Endothelial cell of hepatic sinusoid (primary cell): ENCODE data around the gene GDF10.

Source experiments
- in situ Hi-C: cut with HindIII; loops from 2 replicates; pipeline ENCODE4 v1.10.0; 2017; ENCODE audit warnings: low sequenced_read_pairs

Gene GDF10, protein sequence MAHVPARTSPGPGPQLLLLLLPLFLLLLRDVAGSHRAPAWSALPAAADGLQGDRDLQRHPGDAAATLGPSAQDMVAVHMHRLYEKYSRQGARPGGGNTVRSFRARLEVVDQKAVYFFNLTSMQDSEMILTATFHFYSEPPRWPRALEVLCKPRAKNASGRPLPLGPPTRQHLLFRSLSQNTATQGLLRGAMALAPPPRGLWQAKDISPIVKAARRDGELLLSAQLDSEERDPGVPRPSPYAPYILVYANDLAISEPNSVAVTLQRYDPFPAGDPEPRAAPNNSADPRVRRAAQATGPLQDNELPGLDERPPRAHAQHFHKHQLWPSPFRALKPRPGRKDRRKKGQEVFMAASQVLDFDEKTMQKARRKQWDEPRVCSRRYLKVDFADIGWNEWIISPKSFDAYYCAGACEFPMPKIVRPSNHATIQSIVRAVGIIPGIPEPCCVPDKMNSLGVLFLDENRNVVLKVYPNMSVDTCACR

DNA sequence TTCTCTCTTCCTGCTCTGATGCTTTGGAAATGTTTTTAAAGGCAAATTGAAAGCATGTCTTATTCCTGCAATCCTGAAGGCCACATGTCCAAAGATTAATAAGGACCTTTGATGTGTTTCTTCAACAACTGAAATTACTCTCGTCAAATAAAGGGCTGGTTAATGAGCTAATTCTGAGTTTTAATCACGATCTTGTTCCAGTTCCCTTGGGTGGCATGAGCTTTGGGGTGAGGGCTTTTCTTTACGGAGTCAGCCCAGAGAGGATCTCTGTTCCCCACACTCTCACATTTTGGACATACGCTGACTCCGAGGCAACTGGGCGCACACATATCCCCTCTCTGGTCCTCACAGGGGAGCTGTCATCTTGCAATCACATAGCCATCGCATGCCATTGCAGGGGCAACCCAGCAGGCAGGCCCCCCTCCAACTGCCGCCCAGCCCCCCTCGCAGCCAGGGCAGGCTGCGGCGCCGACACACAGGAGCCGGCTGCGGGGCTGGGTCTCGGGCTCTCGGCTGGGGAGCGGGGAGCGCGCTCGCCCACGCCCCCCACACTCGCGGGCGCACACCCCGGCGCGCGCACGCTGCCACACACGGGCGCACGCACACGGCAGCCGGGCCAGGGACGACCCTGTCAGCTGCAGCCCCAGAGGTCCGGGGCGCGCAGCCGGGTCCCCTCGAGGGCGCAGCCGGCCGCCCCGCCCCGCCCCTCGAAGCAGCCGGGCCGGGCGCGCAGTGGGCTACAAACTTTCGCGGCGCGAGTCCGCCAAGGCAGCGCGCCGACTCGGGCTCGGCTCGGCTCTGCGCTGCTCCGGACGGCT lies at the start of gene GDF10:
Gene GDF10 (plus strand): TSS at position 587 of the 818 bp plus-strand sequence. CDS start 455 bp downstream, outside the sequence.
- in situ Hi-C loops: no loop called here

DNA sequence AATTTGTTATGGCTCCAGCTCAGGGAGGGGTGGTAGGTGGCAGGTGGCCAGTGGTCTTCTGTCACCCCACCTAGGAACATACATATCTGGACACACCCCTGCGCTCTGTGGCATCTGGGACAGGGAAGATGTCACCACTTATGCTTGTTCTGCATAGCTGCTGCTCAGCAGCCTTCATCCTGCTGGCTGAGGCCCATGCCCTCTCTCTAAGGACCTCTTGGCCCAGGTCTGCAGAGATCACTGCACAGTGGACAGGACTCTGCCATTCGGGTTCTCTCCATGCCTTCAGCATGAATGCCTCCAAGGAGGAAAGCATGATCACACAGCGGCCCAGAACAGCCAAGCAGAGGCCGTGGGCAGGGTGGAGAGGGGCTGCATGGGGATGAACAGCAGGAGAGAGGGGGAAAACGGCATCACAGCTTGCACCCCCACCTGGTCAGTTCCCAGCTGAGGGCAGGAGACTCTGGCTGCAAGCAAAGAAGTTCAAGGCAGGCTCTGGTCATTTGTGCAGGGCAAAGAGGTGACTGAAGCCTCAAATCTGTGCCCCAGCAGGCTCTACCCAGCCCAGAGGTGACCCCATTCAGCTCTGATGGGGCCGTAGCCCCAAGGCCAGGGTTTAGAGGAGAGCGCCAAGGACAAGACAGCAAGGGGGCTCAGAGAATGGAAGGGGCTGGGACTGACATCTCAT lies 47.8 kb upstream of the GDF10 start:
- in situ Hi-C loops: no loop called here

DNA sequence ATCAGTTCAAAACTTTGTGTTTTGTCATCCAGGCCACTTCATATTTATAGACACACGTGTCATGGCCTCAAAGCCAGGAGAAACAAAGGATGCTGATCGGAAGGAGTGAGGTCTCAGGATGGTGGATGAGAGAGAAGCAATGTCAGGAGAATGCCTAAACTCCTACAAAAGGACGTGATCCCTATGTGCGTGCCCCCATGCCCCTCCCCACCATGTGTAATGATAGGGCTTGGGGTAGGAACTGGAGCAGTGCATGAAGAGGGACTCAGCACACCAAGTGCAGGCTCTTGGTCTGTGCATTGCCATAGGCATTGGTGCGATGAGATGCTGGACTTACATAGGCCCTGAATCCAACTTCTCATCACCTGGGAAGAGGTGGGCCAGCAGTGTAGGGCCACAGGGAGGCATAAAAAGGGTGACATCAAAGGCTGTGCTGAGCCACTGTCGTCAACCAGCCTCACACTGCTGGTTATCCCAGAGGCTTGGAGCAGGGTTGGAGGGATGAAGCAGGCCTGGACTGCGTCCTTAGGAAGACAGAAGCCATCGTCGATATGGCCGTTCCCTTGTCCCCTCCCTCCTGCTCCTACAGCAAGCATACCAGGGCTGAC lies 46.9 kb upstream of the GDF10 start:
- in situ Hi-C loops: no loop called here

DNA sequence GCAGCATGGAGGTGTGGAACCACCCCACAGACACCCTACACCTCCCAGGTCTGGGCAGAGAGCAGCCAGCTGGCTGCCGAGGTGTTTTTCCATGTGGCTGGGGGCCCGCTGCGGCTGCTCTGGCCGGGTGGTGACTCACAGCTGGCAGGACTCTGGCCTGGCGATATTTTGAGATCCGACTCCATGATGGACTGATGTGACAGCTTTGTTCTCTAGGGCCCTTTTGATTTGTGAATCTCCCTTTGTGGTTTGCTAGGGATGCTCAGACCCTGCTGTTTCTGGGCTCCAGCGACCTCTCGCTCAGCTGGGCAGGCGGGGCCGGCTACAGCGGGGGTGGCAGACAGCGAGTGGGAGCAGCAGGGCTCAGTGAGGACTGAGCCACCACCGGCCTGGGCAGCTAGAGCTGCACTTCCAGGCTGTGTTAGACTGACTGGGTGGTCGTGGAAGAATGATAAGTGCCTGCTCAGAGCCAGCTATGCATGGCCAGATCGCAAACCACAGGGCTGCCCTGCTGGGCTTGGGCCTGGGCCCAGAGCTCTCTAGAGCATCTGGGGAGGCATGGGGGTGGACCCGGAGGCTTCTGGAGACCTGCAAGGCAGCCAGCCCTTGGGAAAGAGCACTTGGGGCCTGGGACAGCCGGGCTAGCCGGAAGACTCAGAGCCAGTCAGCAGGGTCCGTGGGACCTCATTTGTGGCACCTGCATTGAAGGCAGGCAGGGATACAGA lies 46.2 kb upstream of the GDF10 start:
- in situ Hi-C loops: no loop called here

DNA sequence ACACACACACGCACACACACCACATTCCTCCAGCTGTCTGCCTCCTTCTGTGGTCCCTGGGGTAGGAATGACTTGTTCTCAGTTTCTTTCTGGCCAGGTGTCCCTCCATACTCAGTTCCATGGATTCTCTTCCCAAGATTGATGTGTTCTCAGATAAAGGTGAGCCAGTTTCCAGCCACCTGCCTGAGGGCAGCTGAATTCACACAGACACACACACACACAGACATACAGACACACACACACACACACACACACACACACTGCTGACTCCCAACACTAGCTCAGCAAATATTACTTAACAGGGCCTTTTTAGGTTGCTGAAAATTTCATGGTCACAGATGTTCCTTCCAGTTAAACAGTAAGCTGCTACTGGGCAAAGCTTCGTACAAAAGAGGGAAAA lies 45.4 kb upstream of the GDF10 start:
- in situ Hi-C loops: no loop called here

DNA sequence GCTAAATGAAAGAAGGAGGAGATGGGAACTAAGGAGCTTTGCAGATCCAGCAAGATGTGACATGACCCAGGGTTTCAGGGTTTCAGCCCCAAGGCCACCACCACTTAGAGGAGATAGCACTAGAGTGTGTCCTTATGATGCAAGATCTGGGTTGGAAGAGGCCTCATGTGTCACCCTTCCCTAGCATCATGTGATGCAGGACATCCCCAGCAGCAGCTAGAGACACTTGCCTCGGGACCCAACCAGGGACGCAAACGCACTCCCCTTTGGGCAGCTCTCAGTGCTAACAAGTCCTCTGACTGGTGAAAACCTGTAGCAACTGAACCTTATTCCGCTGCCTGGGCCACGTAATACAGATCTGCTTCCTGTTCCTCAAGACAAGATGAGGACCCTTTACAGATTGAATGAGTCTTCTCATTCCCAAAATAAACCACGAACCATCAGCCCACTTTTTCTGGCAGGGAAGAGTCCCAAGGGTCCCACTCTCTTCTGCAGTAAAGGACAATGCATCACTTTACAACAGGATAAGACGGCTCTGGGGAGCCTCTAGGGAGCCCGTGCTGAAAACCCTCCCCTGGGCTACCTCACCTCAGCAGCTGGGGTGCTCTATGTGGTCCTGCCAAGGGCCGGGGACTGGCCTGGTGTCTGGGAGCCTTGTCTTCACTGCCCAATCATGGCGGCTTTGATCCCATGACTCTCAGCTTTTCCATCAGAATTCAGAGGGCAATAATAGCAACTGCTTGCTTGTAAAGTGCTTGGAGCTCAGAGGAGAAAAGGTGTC lies 44.8 kb upstream of the GDF10 start:
- in situ Hi-C loops: no loop called here

GRCh38 chr10:47255866-47256265 lies 44.1 kb upstream of the GDF10 start:
- in situ Hi-C loops: no loop called here

DNA sequence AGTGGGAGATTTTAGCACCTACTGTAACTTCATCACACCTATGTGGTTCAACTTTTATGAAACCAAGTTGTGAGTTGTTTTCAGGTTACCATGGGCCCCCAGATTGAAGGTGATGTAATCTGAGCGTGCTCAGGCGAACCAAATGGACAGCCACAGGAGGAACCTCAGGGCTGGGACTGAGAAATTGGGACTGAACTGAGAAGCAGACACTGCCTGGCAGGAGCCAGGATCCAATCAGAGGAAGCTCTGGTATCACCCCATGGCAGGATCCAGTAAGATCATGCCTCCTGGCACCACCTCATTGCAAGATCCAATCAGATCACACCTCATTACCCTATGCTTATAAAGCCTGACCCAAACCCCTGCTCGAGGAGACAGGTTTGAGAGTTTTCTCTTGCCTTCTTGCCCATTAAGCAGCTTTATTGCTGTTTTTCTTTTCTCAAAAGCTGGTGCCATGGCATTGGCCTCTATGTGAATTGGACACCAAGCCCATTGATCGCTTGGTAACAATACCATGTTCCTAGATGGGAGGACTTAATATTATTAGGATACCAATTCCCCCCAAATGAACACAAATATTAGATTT lies 43.2 kb upstream of the GDF10 start:
- in situ Hi-C loops: no loop called here

GRCh38 chr10:47257396-47258120 lies 42.4 kb upstream of the GDF10 start:
- in situ Hi-C loops: no loop called here

DNA sequence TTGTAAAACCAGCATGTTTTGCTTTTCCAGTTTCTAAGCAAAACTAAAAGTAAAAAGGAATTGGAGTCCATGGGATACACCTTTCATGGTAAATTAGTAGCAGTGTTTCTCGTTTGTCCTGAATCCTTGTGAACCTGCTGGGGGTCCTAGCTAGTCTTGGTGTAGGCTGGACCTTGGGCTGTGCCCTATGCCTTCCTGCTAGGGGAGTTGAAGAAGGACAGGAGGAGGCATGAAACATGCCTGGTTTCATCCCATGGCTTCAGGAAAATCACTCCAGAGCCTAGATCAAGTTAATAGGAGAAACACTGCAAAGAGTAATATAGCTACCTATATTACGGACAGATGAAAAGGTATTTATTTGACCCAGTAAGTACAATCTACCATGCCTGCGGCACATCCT lies 41.1 kb upstream of the GDF10 start:
- in situ Hi-C loops: no loop called here

GRCh38 chr10:47259466-47259865 lies 40.5 kb upstream of the GDF10 start:
- in situ Hi-C loops: no loop called here

- in situ Hi-C loops: no loop called here
These were observed 39.4 kb upstream of the GDF10 start for GRCh38 chr10:47260505-47261111.

DNA sequence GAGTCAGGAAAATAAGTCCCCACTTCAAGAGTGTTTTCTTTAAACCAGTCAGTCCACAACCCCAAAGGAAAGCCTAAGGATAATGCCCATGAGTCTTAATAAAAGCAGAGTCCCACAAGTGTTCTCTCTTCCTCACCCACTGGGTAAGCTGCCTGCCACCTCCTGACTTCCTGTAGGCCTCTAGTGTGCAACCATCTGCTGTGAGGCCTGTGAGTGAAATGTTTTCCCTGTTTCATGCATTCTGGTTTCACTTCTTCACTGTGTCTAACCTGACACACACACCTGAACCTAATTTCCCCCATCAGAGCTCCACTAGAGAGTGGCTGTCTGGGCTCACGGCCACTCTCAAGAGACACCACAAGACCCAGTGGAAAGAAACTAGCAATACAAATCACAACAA lies 38.9 kb upstream of the GDF10 start:
- in situ Hi-C loops: no loop called here

DNA sequence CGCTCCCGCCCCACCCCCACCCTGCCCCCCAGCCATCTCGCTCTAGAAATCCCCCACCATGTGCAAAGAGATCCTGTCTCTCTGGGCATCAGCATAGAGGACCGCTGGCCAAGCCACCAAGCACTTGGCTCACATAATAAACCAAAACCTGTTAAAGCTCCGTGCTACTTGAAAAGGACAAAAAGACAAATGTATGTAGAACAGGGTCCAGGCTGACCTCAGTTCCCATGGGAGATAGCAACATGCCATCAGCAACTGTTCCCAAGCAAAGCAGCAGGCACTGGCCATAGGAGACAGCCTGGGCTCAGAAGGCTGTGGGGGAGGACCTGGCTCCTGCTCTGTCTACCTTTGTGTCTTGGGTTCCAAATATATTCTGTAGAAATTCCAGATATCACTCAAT lies 38.4 kb upstream of the GDF10 start:
- in situ Hi-C loops: no loop called here

- in situ Hi-C loops: no loop called here
These were observed 37.1 kb upstream of the GDF10 start for GRCh38 chr10:47262606-47263533.

DNA sequence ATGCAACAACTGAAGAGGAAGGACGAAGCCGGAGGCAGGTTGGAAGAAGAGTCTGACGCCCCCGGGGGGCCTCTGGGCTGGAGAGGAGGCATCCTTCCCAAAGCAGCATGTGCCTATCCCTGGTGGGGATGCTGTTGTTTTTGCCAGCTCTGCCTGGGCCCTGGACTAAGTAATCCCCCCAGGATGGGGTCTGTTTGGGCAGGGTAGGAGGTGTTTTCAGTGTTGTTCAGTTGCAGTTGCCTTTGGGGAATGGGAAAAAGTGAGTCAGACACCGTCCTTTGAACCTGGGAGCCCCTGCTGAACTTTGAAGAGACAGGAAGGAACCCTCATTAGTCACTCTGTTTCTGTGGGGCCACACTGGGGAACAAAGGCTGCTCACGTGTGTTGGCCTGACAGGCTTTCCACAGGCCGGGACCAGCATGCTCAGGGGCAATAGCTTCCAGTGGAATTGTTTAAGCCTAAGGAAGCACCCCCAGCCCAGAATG lies 35.2 kb upstream of the GDF10 start:
- in situ Hi-C loops: no loop called here

GRCh38 chr10:47266602-47267001 lies 33.4 kb upstream of the GDF10 start:
- in situ Hi-C loops: no loop called here
